ENCODE measurements around the gene PKP4. TPM values are rescaled to one million over a fixed set of nuclear protein-coding genes. Genes with fewer than 3 reads are reported as not detected.

Gene PKP4
- total RNA-seq, 1 donor from 2014 or later = 25.2 TPM

DNA sequence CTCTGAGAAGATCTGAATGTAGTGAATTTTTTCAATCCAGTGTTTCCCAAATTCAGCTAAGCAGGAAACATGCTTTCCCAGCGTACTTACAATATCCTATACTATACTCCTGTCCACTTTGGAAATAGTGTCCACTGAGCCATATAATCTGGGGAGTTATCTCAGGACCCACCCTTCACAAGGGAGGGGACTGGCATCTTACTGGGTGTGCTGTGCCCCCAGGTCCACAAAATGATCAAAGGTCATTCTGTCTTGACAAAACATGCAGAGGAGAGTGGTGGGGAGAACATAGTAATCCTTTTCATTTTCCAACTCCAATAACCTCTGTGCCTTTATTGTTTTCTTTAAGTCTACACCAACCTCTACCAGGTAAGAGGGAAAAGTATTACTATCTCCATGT is 258.6 kb downstream of the PKP4 start:
- intact Hi-C loops (cut with micrococcal nuclease) = no loop called here

DNA sequence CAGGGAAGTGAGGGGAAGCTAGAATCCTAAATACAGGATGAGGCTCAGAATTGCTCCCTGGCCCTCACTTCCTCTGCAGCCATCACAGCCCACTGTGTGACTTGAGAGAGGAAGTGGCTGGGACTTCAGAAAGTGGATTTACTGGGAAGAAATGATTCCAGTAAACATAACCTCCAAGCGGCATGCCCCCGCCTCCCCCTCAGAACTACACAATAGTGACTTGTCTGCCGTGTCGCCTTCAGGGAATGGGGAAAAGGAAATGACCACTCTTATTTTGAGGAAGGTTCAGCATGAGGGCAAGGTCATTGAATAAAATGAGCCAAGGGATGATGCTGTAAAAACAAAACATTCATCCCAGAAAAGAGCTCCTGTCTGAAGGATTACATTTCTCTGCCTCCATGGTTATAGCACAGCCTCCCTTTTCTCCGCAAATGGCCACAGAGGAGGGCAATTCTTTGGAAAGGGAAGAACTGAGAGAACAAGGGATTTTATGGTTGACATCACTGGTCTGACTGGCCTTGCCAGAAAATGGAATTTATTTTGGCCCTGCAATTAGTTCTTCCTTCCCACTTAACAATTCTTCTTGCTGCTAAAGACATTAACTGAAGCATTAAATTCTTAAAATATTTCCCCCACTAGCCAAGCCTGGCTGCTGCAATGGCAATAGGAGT is 259.5 kb downstream of the PKP4 start:
- intact Hi-C loops (cut with micrococcal nuclease) = no loop called here

DNA sequence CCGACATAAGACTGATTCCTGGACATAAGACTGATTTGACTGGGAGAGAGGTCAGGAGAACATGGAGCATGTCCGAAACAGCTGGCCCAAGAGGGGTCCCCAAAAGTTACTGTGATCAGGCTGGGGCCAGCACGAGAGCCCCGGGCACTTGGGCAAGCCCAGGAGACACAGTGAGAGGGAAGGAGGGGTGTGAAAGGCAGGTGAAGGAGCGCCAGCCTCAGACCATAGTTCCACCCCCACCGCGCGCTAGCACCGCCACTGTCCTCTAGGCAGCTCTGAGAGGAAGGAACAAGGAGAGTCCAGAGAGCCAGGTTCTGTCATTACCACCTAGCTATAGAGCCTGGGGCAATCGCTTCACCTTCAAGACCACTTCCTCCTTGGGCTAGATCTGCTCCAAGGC is 260.2 kb downstream of the PKP4 start:
- intact Hi-C loops (cut with micrococcal nuclease) = no loop called here

DNA sequence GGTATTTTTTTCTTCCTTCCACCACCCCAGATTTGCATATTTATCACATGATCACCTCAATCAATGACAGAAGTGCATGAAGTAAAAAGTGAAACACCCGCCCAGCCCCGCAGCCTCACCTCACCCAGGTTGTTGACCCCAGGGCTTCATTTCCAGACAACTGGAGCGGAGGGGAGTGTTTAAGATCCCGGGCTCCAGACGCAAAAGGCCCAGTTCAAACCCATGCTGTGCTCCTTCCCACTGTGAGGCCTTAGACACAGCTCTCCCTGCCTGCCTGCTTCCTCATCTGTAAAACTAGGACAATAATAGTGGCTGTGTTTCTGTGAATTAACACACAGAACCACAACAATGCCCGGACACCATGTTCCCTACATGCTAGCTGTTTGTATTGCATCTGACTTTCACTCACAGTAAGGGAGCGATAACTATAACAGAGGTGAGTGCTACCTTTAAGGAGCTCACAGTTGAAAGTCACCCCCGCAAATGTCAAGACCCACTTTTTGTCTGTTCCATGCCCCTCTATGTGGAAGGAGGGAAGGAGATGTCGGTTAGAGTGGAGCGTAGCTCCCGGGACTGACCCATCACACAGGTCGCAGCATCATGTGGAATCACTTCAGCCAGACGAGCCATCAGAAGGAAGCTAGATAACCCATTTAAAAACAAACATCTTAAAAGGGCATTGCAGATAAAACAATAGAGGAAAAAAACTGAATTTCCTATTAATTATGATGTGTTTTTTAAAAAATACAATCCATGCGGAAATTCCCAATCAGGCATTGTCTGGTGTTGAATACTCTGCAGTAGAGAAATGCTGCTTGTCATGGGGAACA is 260.8 kb downstream of the PKP4 start:
- intact Hi-C loops (cut with micrococcal nuclease) = no loop called here

DNA sequence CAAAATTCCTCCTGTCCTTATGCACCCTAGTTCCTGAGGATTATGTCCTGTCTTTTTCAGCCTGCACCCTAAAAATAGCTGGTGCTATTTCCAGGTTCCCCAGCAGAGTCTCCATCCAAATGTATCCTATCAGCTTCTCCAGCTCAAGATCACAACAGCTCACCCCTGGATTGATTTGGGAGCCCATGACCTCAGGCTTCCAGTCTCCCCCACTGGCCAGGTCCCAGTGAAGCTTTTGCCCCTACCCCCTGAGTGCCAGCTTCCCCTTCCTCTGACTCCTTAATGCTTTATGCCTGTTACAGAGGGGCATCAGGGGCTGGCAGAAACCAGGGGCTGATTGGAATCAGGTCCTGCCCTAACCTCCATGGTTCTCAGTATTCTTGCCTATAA is 261.4 kb downstream of the PKP4 start:
- intact Hi-C loops (cut with micrococcal nuclease) = no loop called here

DNA sequence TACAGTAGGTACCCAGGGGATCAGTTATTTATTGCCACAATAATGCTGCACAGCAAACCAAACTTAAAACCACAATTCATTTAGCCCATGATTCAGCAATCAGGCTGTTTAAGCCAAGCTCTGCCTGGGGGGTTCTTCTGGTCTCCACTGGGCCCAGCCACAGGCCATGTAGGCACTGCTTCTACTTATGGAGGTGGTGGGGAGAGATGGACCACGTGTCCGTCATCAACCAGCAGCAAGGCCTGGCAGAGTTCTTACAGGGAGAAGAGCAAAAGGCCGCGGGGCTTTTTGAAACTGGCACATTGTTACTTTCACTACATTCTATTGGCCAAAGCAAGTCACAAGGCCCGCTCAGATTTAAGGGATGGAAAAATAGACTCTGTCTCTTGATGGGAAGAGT is 262.1 kb downstream of the PKP4 start:
- intact Hi-C loops (cut with micrococcal nuclease) = no loop called here

DNA sequence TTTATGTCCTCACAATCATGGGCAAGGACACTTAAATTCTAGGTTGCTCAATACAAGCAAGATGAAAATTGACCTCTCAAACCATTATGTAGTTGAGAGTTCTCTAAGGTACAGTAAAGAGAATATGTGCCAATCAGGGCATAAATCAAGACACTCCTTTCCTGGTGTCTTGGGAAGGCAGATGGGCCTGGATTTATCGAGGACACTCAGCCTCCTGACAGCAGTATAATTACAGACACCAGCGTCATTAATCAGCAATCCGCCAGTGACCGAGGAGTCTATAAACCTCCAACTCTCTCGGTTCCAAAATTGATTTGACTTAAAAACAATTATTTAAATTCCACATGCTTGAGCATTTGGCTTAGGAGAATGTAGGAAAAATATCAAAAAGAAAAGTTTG is 262.7 kb downstream of the PKP4 start:
- intact Hi-C loops (cut with micrococcal nuclease) = no loop called here

DNA sequence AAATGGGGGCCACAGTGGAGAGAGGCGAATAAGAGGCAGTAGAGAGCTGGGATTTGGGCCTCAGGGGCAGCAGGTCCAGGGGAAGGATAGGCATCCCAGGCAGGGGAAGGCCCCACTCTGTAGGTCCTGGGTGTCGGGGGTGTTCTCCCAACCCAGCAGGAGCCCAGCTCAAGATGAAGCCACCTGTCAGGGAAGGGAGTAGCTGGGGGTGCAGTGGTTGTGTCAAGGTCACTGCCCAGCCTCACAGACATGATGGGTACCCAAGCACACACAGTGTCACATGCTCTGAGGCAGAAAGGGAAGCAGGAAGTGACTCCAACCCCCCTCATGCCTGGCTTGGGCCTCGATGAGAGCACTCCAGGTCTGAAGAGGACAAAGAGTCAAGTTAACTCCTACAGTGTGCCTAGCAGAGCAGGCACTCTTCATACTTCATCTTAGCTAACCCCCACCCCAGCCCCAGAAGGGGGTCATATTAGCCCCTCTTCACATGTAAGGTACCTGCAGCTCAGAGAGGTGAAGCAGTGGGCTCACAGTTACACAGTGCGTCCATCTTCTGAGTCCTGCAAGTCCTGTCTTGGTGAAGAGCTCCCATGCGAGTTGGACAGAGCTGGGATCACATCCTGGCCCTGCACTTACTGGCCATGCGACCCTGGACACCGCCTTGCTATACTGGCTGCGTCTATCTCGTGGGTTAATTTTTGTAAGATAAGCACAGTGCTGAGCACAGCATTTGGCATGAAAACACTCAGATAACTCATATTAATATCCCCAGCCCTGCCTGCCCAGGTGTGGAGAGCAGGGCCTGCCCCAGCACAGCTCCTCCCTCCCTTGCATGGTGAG is 265.7 kb downstream of the PKP4 start:
- intact Hi-C loops (cut with micrococcal nuclease) = no loop called here

DNA sequence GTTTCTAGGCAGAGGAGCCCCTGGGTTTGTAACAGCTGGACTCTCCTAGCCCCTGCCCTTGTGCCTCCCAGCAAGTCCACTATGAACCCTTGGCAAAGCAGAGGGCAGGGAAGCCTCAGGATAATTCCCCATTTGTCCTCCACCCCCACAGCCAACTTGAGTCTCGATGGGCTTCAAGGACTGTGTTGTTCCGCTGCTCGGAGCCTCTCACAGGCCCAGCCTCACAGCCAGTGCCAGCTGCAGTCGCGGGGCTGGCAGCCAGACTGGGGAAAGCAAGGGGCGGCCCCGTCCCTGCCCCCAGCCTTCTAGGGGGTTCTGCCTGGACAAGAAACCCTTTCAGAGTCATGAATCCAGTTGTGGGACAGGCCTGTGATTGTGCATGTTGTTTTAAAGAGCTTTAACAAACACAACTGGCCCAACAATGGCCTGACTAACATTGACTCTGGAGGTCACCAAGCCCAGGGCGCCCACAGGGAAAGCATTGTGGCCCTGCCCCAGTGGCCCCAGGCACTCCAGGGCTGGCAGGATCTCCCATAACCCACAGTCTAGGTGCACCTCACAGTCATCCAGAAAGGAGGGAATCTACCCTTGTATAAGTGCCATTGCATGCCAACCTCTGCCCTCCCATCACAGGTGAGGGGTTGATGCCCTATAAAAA is 266.6 kb downstream of the PKP4 start:
- intact Hi-C loops (cut with micrococcal nuclease) = no loop called here

DNA sequence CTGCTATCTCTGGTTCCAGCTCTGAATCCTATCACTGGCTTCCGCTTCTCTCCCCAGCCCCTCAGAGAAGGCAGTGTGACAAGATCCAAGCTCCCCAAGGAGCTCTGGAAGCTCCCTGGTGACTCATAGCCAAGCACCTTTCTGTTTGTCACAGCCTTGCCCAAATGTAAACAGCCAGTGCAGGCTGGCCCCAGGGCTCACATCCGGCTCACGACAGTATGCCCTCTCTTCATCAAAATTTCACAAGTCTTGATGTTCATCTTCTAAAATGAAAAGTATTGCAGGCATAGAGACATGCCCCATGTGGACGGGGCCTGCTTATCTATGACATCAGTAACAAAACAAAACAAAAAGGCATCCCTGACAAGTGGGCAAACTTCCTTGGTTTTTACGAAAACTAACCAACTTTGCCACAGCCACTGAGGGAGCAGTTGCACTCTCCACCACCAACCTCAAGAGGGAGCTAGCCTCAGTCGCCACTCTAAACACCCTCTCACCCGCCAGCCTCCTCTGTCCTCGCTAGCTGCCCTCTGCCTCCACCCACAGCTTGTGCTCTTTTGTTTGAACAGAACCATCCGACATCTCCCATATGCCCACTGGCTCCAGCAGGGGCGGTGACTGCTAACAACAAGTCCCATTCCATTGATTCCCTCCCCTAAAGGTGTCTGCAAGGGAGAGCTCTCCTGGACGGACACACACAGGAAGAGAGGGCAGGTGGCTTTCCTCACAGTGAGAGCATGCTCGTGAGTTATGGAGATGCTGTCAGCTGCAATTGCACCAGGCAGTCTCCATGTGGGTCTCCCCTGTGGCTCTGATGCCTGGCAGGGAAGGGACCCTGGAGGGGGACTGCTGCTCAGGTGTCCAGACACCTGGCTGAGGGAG is 267.4 kb downstream of the PKP4 start:
- intact Hi-C loops (cut with micrococcal nuclease) = no loop called here

DNA sequence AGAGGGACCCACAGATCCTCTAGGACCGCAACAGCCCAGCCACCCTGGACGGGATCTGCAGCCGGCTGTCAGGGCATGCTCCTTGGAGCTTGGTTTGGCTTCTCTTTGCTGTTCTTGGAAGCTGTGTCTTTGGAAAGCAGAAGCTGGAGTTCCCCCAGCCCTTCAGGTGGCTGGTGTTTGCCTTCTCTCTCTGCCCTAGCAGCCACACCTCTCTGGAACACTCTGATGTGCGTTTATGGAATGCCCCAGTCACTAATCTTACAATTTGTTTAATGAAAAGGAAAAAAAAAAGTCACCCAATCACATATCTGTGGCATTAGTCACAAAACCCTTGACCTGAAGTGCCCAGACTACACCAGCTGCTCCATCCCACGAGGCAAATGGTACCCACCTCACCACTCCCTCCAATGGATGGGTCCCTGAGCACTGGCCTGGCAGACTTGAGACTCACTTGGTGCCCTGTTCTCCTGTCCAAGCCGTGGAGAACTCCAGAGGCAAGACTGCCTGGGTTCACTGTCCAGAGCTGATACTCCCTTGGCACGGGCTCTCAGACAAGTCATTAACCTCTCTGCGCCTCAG is 268.1 kb downstream of the PKP4 start:
- intact Hi-C loops (cut with micrococcal nuclease) = no loop called here

DNA sequence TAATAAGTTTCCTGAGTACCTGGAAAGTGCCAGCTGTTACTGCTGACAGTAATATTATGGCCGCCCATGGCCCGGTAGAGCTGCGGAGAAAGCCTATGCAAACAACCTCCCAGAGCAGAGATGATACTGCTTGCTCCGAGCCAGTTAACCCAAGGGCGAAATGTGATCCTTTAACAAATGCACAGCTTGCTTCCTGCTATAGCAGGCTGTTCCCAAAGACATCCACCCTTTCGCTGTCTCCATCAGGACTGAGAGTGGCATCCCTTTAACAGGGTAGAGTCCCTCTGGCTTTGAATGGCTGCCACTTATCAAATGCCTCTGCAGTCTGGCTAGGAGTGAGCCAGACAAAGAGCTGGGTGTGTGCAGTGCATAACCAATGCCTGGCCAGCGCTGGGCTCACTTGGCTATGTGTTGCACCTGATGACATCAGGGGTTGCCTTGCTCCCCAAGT is 268.7 kb downstream of the PKP4 start:
- intact Hi-C loops (cut with micrococcal nuclease) = no loop called here

DNA sequence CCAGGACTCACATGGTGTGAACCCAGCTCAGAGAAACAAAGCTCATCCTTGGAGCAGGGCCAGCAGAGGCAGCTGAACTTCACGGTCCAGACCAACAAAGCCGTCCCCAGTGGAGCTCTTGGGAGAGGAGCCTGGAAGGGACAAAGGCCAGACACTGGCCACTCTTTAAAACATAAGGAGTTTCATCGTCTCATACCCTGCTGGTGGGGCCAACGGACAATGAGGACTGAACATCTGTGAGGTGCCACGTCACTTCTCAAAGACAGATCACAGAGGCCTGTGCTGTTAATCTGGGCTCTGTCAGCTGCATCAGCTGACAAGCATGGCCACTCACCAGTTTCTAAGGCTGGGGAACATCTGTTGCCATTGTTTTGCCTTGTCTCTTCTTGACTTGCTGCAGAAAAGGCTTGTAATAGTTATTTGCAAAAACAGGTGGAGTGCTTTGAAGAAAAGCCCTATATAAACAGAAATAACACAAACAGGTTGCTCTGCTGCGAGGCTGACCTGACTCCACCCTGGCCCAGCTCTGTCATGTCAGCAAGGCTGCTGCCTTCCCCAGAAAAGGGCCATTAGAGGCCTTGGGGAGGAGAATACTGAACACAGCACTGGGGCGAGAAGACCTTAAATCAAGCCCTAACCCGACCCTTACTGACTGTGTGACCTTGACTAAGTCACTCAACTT is 270.3 kb downstream of the PKP4 start:
- intact Hi-C loops (cut with micrococcal nuclease) = no loop called here

DNA sequence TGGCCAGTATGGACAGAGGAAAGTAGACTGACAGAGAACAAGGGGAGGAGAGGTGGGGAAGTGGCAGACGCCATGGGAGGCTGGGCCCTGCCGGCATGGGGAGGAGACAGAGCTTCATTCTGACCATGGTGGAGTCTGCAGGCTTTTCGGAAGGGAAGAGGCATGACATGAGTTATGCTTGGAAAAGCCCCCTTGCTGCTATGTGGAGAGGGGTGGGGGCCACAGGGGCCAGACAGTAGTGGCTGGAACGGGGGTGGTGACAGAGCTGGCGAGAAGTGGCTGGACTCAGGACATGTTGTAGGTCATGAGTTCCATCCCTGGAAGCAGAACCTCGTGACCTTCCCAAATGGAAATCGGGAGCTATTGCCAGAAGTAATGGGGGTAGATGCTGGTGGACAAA is 271.7 kb downstream of the PKP4 start:
- intact Hi-C loops (cut with micrococcal nuclease) = no loop called here

DNA sequence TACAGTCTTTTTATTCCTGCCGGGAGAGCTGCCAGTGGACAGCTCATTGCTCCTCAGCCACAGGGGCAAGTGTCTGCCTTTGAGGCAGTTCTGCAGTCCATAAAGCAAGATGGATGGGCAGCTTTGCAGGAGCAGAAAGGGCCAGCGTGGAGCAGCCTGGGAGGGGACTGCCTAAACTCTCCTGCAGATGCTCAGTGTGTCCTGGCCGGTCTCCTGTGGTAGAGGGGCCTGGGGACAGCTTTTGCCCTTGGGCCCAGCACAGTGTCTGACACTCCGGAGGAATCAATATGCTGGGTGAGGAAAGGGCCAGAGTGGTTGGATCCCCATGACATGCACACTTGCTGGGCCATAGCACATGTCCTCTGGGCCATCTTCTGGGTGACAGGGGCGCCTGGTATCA is 272.7 kb downstream of the PKP4 start:
- intact Hi-C loops (cut with micrococcal nuclease) = no loop called here

DNA sequence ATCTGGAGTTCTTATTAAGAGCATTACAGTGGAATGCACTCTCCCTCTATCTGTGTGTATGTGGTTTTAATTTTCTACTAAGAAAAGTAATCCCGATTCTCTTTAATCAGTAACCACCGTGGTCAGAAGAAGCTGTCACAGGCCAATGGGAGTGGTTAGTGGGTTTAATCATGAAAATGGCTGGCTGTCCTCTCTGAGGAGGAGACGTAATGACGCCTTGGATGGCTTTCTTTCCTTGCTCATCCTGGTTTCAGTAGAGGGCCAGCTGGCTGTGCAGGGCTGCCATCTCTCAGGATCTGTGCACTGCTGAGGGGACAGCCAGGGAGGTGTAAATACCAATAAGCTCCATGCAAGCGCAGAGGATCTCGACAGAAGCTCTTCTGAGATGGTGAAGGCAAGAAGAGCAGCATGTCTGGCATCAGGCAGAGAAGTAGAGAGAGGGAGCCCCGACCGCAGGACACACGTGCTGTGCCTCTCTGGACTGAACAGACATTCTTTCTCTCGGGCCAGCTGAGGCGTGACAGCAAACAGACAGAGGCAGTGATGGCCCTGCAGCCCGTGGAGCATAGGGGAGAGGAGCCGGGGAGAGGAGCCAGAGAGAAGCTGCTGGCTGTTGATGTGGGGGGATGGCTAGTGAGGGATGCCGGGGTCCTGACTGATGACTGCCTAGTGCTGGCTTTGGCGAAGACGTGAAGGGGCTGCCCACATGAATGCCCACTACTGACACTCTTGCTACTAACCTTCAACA is 273.3 kb downstream of the PKP4 start:
- intact Hi-C loops (cut with micrococcal nuclease) = no loop called here

DNA sequence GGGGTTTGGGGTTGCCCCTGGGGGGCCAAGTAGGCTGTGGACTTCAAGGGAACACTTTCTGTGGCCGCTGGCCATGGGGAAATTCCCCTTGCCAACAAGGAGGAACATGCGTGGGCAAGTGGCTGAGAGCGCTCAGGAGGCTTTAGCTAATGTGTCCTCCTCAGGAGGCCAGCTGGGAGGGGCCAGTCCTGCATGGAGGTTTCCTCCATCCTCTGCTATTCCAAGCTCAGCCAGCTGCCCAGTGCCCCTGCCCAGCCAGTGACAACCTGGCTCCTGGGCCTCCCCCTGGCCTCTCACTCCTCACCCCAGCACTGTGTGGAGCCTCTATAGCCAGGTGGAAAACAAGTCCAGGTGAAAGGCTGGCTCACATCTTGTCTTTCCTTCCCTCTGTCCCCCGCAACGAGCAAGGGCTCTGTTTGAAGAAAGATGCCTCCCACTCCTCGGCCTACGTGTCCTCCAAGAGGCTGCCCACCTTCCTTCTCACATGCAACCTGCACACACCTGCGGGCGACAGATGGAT is 273.9 kb downstream of the PKP4 start:
- intact Hi-C loops (cut with micrococcal nuclease) = no loop called here

DNA sequence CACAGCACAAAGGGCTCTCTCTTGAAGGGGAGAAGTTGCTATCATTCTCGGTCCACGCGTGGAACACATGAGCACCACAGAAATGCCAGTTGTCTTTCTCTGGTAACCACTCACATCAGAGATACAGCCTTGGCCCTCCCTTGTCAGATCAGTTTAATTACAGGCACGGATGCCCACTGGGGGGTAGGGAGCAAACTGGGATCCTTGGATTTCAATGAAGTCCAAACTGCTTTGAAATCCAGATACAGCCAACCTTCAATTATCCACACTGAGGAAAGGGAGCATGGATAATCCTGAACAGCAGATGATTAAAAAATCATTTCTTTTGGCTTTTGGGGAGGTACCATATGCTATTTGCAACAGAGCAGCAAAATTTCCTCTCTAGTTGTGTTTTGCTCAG is 274.6 kb downstream of the PKP4 start:
- intact Hi-C loops (cut with micrococcal nuclease) = no loop called here

Data from T-helper 1 cell treated with Interleukin-12 subunit alpha and Interleukin-12 subunit beta and Interleukin-4 antibody, amounts not matched to agents 30 ng/mL and 1 ng/mL, for 36 hours (primary cell).